GM21390 (cell line): ENCODE results near the gene CEP41.
"Not testable (repeated sequence)": the region's sequence is repeated elsewhere in the genome, so short reads cannot be mapped to it uniquely, and the experiment has no call there.

Experiments used
- ATAC-seq: cut with Tn5 transposase; IDR thresholded peaks from one replicate; pipeline ENCODE4 v1.9.1; 2021; ENCODE audit not compliant: unreplicated experiment

CEP41 gene

GRCh38 chr7:130461272-130461671 is 20.5 kb upstream of the CEP41 start:
- no peak for ATAC-seq

GRCh38 chr7:130458257-130458656 is 17.4 kb upstream of the CEP41 start:
- no peak for ATAC-seq

- ATAC-seq: no peak
Measured at GRCh38 chr7:130454959-130455358, 14.1 kb upstream of the CEP41 start.

DNA sequence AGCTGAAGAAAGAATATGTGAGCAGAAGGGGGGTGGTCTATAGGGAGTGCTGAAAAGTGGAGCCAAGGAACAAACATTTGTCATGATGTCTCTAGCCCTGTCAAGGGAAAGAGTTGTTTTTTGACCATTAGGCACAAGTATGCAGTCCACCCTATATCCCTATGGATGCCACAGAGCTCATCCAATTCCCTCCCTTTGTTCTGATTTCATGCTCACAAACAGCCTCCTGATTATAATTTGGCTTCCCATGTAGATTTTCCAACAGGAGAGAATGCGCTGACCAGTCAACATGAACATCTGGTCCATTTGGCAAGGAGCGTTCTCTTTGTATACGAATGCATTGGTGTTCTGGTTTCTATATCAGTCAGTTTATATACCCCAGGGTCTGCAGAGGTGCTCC is 12.1 kb upstream of the CEP41 start:
- ATAC-seq: no peak

GRCh38 chr7:130451344-130451743 is 10.5 kb upstream of the CEP41 start:
- not testable (repeated sequence) for ATAC-seq

- no peak for ATAC-seq
Measured at GRCh38 chr7:130446259-130446658, 5.4 kb upstream of the CEP41 start.

DNA sequence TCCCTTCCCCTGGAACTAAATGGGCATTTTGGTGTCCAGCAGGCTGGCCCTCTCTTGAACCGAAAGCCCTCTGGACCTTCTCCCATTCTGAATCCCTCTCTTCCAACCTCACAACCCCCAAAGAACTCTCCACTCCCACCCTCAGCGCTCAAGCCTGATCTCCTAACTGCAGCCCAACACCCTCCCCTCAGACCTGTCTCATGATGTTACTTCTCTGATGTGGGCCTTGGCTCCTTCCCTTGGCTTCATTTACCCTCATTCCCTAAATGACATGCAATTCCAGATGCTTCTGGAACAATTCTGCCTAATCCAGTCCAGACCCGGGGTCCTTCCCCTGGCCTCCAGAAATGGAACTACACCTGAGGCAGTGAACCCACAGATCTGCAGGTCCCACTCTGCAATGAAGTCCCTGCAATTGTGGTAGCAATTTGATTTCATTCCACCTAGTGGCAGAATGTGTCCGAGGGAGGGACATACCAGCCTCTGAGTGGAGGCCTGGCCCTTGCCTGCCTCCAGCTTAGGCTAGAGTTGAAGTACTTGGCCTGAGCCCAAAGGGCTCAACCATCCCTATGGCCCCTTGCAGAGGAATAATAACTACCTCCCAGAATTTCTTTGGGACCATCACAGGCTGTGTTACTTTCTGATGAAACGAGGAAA is 4.1 kb upstream of the CEP41 start:
- ATAC-seq: no peak

- ATAC-seq: no peak
Measured at GRCh38 chr7:130444234-130444633, 3.4 kb upstream of the CEP41 start.

GRCh38 chr7:130442601-130443000 is 1.8 kb upstream of the CEP41 start:
- no peak for ATAC-seq

DNA sequence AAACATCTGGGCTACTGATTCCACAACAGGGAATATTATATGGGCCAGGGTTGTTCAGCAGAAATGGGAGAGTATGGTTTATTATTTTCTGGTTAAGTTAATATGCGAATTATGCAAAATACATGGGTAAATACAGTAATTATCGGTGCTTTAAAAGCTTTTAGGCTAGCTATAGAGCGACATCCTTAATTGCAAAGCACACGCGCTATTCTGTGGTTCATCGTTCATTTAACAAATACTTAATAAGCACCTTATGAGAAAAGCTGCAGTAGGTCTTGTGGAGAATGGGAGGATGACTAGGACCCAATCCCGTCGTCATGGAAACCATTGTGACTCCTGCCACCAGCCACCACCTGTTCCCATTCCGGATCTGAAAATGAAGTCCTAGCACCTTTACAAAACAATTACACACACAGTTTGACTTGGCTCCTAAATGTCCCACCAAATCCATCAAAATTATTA is 623 bp upstream of the CEP41 start:
- ATAC-seq: no peak

- no peak for ATAC-seq
Measured at GRCh38 chr7:130436253-130436652, 4.6 kb downstream of the CEP41 start.

GRCh38 chr7:130435311-130435854 is 5.4 kb downstream of the CEP41 start:
- no peak for ATAC-seq

- no peak for ATAC-seq
Measured at GRCh38 chr7:130433301-130433700, 7.5 kb downstream of the CEP41 start.

- ATAC-seq: no peak
Measured at GRCh38 chr7:130432886-130433285, 7.9 kb downstream of the CEP41 start.

GRCh38 chr7:130430841-130431666 is 9.8 kb downstream of the CEP41 start:
- ATAC-seq: no peak

DNA sequence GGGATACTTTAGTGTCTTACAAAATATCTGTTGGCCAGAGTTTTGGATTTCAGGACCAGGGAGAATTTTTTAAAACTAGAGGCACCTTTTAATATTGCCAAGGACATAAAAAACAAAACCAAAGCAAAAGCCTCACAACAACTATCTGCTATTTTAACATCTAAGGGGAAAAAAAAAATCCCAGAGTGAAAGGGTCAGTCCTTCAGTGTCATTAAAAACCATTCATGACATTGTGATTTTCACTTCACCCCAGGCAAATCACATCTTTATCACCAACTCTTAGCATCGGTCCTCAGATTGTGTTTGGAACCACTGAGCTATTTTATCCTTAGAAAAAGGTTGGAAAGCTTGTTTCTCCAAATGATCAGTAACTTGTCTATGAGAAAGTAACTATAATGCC is 10.7 kb downstream of the CEP41 start:
- ATAC-seq: no peak

- ATAC-seq: no peak
Measured at GRCh38 chr7:130429019-130429418, 11.8 kb downstream of the CEP41 start.

DNA sequence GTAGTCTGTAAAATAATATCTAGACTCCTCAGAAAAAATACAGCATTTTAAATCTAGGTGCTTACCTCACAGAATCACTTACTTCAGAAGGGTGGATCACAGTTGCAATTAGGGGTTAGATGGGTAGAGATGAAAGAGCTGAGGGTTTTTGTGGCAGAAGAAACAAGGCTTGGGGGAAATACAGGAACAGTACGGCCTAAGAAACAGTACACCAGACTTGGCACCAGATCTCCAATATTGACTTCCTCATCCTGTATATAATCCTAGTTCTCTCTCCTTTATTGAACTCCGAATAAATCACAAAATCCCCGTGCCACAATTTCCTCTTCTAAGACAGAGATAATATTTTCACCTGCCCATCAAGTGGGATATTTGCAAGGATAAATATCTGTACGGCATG is 14.3 kb downstream of the CEP41 start:
- no peak for ATAC-seq

DNA sequence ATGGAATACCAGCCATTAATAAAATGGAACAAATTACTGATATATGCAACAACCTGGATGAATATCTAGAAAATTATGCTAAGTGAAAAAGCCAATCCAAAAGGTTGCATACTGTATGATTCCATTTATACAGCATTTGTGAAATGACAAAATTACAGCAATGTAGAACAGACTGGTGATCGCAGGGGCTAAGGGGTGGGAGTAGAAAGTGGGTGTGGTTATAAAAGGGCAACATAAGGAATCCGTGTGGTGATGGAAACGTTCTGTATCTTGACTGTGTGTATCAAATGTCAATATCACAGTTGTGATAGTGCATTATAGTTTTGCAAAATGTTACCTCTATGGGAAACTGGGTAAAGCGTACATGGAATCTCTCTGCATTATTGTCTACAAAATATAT is 15.0 kb downstream of the CEP41 start:
- no peak for ATAC-seq

- no peak for ATAC-seq
Measured at GRCh38 chr7:130423501-130424037, 17.2 kb downstream of the CEP41 start.

DNA sequence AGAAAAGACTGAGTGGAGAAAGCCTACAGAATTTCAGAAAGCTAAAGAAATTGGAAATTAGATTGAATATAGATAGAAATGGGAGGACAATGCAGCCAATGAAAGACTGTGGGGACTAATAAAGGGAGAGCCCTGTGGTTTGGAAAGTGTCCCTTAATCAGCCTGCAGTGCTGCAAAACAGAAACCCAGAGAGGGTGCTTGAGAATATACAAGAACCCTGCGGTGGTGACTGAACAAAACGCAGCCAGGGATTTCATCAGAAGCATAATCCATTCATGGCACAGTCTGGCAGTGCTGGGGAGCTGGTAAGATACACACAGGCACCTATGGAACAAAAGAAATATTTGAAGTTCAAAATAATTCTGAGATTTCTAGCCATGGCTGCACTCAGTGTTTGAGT is 19.1 kb downstream of the CEP41 start:
- ATAC-seq: no peak
